CD4-positive, alpha-beta T cell treated with Interferon alpha-2 for 1 hour (primary cell): ENCODE results near the gene C11orf87.

Experiments used
- DNase-seq, 2 donors: peaks; one replicate each; pipeline ENCODE4 v3.0.0-alpha.2; 2020 to 2022

C11orf87 gene

GRCh38 chr11:109443052-109443451, 21.1 kb downstream of the C11orf87 start:
- no peak for DNase-seq

- no peak for DNase-seq
Observed at GRCh38 chr11:109454857-109455256, 32.9 kb downstream of the C11orf87 start.
